Suprapubic skin (tissue), 3 donors: ENCODE data around the gene SLC4A1AP.
"Not testable (repeated sequence)": the region's sequence is repeated elsewhere in the genome, so short reads cannot be mapped to it uniquely, and the experiment has no call there.

ENCODE experiments used
- CTCF ChIP-seq, 2 donors: fragments of 200-600 bp in 1 of 2; fragments of 450-650 bp in 1 of 2; sonication (generic) in 1 of 2; IDR thresholded peaks; one replicate each; pipeline ENCODE4 v1.5.1; 2016 to 2019; ENCODE audit warnings: antibody characterized with exemption in 2 of 2, mild to moderate bottlenecking in 1 of 2, moderate library complexity in 1 of 2
- EP300 ChIP-seq: sonication (generic); formaldehyde crosslinking; IDR thresholded peaks from one replicate; pipeline ENCODE4 v1.6.1; 2017; ENCODE audit warnings: antibody characterized with exemption
- POLR2A ChIP-seq, 2 donors: fragments of 450-650 bp; IDR thresholded peaks; one replicate each; pipeline ENCODE4 v1.6.1; 2017; ENCODE audit warnings: antibody characterized with exemption in 2 of 2, mild to moderate bottlenecking in 2 of 2, moderate library complexity in 2 of 2

GRCh38 chr2:27685006-27685405 is 21.3 kb downstream of the SLC4A1AP start:
- not testable (repeated sequence) for TF ChIP-seq POLR2A (IDR thresholded peaks at IDR 0.05); EP300; CTCF (IDR thresholded peaks at IDR 0.05)
